Transverse colon (tissue), 4 donors: ENCODE data around the gene IL36G. TPM values are rescaled to one million over a fixed set of nuclear protein-coding genes. Genes with fewer than 3 reads are reported as not detected.

Experiments used
- DNase-seq: peaks from one replicate; pipeline ENCODE4 v3.0.0-alpha.2; 2019
- H3K27ac ChIP-seq, 4 donors: fragments of 200-600 bp; sonication (generic); 2 replicates each; pipeline ENCODE4 v1.5.1; 2016 to 2018; ENCODE audit warnings: inconsistent platforms in 4 of 4
- H3K27me3 ChIP-seq: fragments of 200-600 bp; sonication (generic); 2 replicates; pipeline ENCODE4 v1.5.1; 2017; ENCODE audit warnings: inconsistent platforms
- H3K36me3 ChIP-seq, 4 donors: fragments of 200-600 bp; sonication (generic); 2 replicates each; pipeline ENCODE4 v1.5.1; 2017 to 2019; ENCODE audit warnings: inconsistent platforms in 4 of 4
- H3K4me1 ChIP-seq, 4 donors: fragments of 200-600 bp; sonication (generic); 2 replicates each; pipeline ENCODE4 v1.5.1; 2017 to 2020; ENCODE audit warnings: inconsistent platforms in 4 of 4
- H3K4me3 ChIP-seq, 4 donors: fragments of 200-600 bp; sonication (generic); 1 replicate in 1 of 4; 2 replicates in 3 of 4; pipeline versions ENCODE4 v1.5.1 to v1.6.1; 2017 to 2019; ENCODE audit warnings: inconsistent platforms in 4 of 4
- H3K9me3 ChIP-seq, 2 donors: fragments of 200-600 bp; sonication (generic); 2 replicates each; pipeline ENCODE4 v1.5.1; 2017 to 2019; ENCODE audit warnings: inconsistent platforms in 2 of 2
- CTCF ChIP-seq, 5 experiments: fragments of 200-600 bp in 3 of 5; fragments of 450-650 bp in 2 of 5; sonication (generic) in 3 of 5; IDR thresholded peaks; 1 replicate in 2 of 5; 2 replicates in 3 of 5; pipeline ENCODE4 v1.5.1; 2016 to 2017; ENCODE audit warnings: antibody characterized with exemption in 5 of 5, inconsistent platforms in 3 of 5, mild to moderate bottlenecking in 2 of 5, moderate library complexity in 1 of 5
- EP300 ChIP-seq: sonication (generic); formaldehyde crosslinking; IDR thresholded peaks from one replicate; pipeline ENCODE4 v1.6.1; 2017; ENCODE audit warnings: antibody characterized with exemption, low read depth
- POLR2A ChIP-seq: fragments of 450-650 bp; IDR thresholded peaks from one replicate; pipeline ENCODE4 v1.6.1; 2016; ENCODE audit warnings: antibody characterized with exemption, mild to moderate bottlenecking, moderate library complexity
- POLR2AphosphoS5 ChIP-seq, 3 donors: sonication (generic); formaldehyde crosslinking; IDR thresholded peaks; one replicate each; pipeline ENCODE4 v1.6.1; 2016; ENCODE audit warnings: antibody characterized with exemption in 3 of 3
- WGBS, 2 donors: methylation state at CpG; one replicate each; pipeline ENCODE4 v1.1.5; 2018; ENCODE audit warnings: low coverage in 1 of 2; 5-methylcytosine and 5-hydroxymethylcytosine counted together
- in situ Hi-C, 4 donors: fragments of 200-750 bp; cut with MboI; loops; one replicate each; pipeline versions ENCODE4 v1.15.0 to v1.15.1; 2017; ENCODE audit warnings: low sequenced_read_pairs in 3 of 4, low pct_ligation_motif_present in 1 of 4, low pct_unique_long_range_greater_than_20kb in 1 of 4
- intact Hi-C: fragments of 100-400 bp; cut with DNase I; formaldehyde crosslinking; loops from one replicate; pipeline ENCODE4 v1.15.1; 2023; ENCODE audit warnings: low total_unique reads
- total RNA-seq, 4 donors: library from RNA; depleted of rRNA; stranded (reverse); fragments of >200 nt; gene quantifications; one replicate each; pipeline ENCODE4 v1.1.0, GENCODE V29; 2016

The IL36G gene
- total RNA-seq, 4 donors from 2014 or later, result 2.8 TPM; not detected in 3

GRCh38 chr2:113025737-113026136, 47.9 kb downstream of the IL36G start:
- Histone ChIP-seq H3K27ac (no peak overlapping the region), H3K4me1 (no peaks in the 10 kb centered on the region), H3K4me3 (no peak overlapping the region), H3K27me3 (peaks cover 39% of the 10 kb centered on the region), H3K9me3 (no peaks in the 10 kb centered on the region), H3K36me3 (no peaks in the 10 kb centered on the region)
- in situ Hi-C loops (no loop called here), intact Hi-C loops (no loop called here)
- 50 to 54% methylated on average over 2 of the region's 2 CpGs for WGBS, 2 donors
- no peak for DNase-seq
- TF ChIP-seq EP300, result no peak
- TF ChIP-seq POLR2AphosphoS5 (IDR thresholded peaks at IDR 0.05), result no peak
- no peak for TF ChIP-seq POLR2A
- no peak for TF ChIP-seq CTCF (IDR thresholded peaks at IDR 0.05)

GRCh38 chr2:113027691-113028090, 49.9 kb downstream of the IL36G start:
- Histone ChIP-seq H3K27ac (no peak overlapping the region), H3K4me1 (no peaks in the 10 kb centered on the region), H3K27me3 (peaks cover 36% of the 10 kb centered on the region), H3K9me3 (no peaks in the 10 kb centered on the region), H3K4me3 (no peak overlapping the region), H3K36me3 (no peaks in the 10 kb centered on the region)
- WGBS, 2 donors, result 71 to 75% methylated on average over 2 of the region's 2 CpGs
- in situ Hi-C loops (no loop called here), intact Hi-C loops (no loop called here)
- TF ChIP-seq POLR2AphosphoS5 (IDR thresholded peaks at IDR 0.05), result no peak
- TF ChIP-seq POLR2A, result no peak
- no peak for TF ChIP-seq EP300
- no peak for TF ChIP-seq CTCF (IDR thresholded peaks at IDR 0.05)
- no peak for DNase-seq

GRCh38 chr2:113028112-113028511, 50.3 kb downstream of the IL36G start:
- in situ Hi-C loops (no loop called here), intact Hi-C loops (no loop called here)
- H3K4me1 ChIP-seq, result no peaks in the 10 kb centered on the region
- DNase-seq, result no peak
- no peaks in the 10 kb centered on the region for H3K9me3 ChIP-seq
- H3K27me3 ChIP-seq, result peaks cover 33% of the 10 kb centered on the region
- TF ChIP-seq CTCF (IDR thresholded peaks at IDR 0.05) (no peak), EP300 (no peak), POLR2AphosphoS5 (IDR thresholded peaks at IDR 0.05) (no peak), POLR2A (no peak)
- 17% methylated on average over 1 of the region's 1 CpG; no CpG with 5 or more reads in 1 of the 2 donors for WGBS, 2 donors
- H3K27ac ChIP-seq, result no peak overlapping the region
- no peak overlapping the region for H3K4me3 ChIP-seq
- H3K36me3 ChIP-seq, result no peaks in the 10 kb centered on the region

- no peak overlapping the region for H3K4me3 ChIP-seq
- H3K36me3 ChIP-seq, result no peaks in the 10 kb centered on the region
- WGBS, 2 donors, result 64 to 67% methylated on average over 1 of the region's 1 CpG
- TF ChIP-seq EP300 (no peak), CTCF (IDR thresholded peaks at IDR 0.05) (no peak), POLR2A (no peak), POLR2AphosphoS5 (IDR thresholded peaks at IDR 0.05) (no peak)
- H3K27ac ChIP-seq, result no peak overlapping the region
- H3K4me1 ChIP-seq, result no peaks in the 10 kb centered on the region
- H3K9me3 ChIP-seq, result no peaks in the 10 kb centered on the region
- in situ Hi-C loops (no loop called here), intact Hi-C loops (no loop called here)
- H3K27me3 ChIP-seq, result peaks cover 25% of the 10 kb centered on the region
- no peak for DNase-seq
Observed at GRCh38 chr2:113032737-113033136, 54.9 kb downstream of the IL36G start.
